Breast epithelium (tissue), 3 donors: ENCODE measurements around the gene RSKR.

Experiments
- POLR2AphosphoS5 ChIP-seq, 3 donors: sonication (generic); formaldehyde crosslinking; IDR thresholded peaks; one replicate each; pipeline ENCODE4 v1.6.1; 2017; ENCODE audit warnings: antibody characterized with exemption in 3 of 3
- TF ChIP-seq, protein P1 (sequence below), 3 donors: fragments of 450-650 bp; IDR thresholded peaks; one replicate each; pipeline ENCODE4 v1.5.1; 2016 to 2017; ENCODE audit warnings: antibody characterized with exemption in 3 of 3, mild to moderate bottlenecking in 3 of 3, moderate library complexity in 3 of 3

DNA sequence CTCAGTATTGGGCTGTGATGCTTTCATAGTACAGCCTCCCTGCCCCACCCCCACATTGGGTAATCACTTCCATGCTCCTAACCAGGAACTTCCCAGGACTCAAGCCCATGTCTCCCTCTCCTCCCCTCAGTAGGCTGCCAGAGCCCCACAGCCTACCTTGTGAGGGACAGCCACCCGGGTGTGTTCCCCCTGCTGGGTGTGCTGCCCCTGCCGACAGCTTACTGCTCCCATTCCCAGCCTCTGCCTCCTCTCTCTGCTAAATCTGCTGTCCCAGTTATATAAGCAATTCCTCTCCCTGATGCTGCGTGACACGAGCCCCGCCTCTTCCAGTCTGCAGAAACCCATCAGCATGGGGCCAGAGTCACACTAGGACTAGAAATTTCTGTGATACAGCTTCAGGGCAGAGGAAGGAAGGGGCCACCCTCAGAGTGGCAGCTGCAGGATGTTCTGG is at the start of gene RSKR:
- TF ChIP-seq, protein P1, sequence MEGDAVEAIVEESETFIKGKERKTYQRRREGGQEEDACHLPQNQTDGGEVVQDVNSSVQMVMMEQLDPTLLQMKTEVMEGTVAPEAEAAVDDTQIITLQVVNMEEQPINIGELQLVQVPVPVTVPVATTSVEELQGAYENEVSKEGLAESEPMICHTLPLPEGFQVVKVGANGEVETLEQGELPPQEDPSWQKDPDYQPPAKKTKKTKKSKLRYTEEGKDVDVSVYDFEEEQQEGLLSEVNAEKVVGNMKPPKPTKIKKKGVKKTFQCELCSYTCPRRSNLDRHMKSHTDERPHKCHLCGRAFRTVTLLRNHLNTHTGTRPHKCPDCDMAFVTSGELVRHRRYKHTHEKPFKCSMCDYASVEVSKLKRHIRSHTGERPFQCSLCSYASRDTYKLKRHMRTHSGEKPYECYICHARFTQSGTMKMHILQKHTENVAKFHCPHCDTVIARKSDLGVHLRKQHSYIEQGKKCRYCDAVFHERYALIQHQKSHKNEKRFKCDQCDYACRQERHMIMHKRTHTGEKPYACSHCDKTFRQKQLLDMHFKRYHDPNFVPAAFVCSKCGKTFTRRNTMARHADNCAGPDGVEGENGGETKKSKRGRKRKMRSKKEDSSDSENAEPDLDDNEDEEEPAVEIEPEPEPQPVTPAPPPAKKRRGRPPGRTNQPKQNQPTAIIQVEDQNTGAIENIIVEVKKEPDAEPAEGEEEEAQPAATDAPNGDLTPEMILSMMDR (IDR thresholded peaks at IDR 0.05) = no peak
- no peak for TF ChIP-seq POLR2AphosphoS5 (IDR thresholded peaks at IDR 0.05)
